CD4-positive, alpha-beta T cell (primary cell): ENCODE results near the gene PLA2G4B. TPM values are rescaled to one million over a fixed set of nuclear protein-coding genes. Genes with fewer than 3 reads are reported as not detected.

Experiments used
- ATAC-seq: fragments of 200-7000 bp; cut with Tn5 transposase; one replicate; pipeline ENCODE4 v1.10.0; 2022; ENCODE audit warnings: mild to moderate bottlenecking; ENCODE audit not compliant: poor library complexity
- CTCF ChIA-PET: fragments of 350-600 bp; sonication (Branson Sonifier 250); formaldehyde crosslinking; loops from one replicate; lab custom pipeline; 2021; ENCODE audit warnings: antibody characterized with exemption, inconsistent platforms; lab: Charles Lee
- POLR2A ChIA-PET: fragments of 350-600 bp; sonication (Branson Sonifier 250); formaldehyde crosslinking; loops from one replicate; lab custom pipeline; 2021; ENCODE audit warnings: antibody characterized with exemption, inconsistent platforms; lab: Charles Lee
- DNase-seq, 14 experiments: peaks; one replicate each; pipeline ENCODE4 v3.0.0-alpha.2; 2013 to 2020; ENCODE audit warnings: mixed read lengths in 2 of 14
- H3K27ac ChIP-seq, 2 donors: one replicate each; pipeline versions ENCODE4 v1.5.1 to v1.7.0; 2013; ENCODE audit warnings: low read length in 2 of 2, low read depth in 1 of 2, mild to moderate bottlenecking in 1 of 2
- H3K27me3 ChIP-seq, 2 experiments: 1 replicate in 1 of 2; 2 replicates in 1 of 2; pipeline versions ENCODE4 v1.6.1 to v1.7.0; 2013; ENCODE audit warnings: low read length in 2 of 2, control low read depth in 1 of 2, mild to moderate bottlenecking in 1 of 2, moderate library complexity in 1 of 2; ENCODE audit not compliant: insufficient read depth in 2 of 2, control insufficient read depth in 1 of 2
- H3K36me3 ChIP-seq: one replicate; pipeline ENCODE4 v1.6.1; 2013; ENCODE audit warnings: low read length, control low read depth; ENCODE audit not compliant: insufficient read depth
- H3K4me1 ChIP-seq: one replicate; pipeline ENCODE4 v1.6.1; 2013; ENCODE audit warnings: low read length, control low read depth; ENCODE audit not compliant: insufficient read depth
- H3K4me3 ChIP-seq: one replicate; pipeline ENCODE4 v1.5.1; 2013; ENCODE audit warnings: mild to moderate bottlenecking, low read length, moderate library complexity
- H3K9me3 ChIP-seq, 2 experiments: 1 replicate in 1 of 2; 2 replicates in 1 of 2; pipeline versions ENCODE4 v1.6.1 to v1.7.0; 2013; ENCODE audit warnings: low read length in 2 of 2, mild to moderate bottlenecking in 2 of 2, control low read depth in 1 of 2, moderate library complexity in 1 of 2; ENCODE audit not compliant: control insufficient read depth in 1 of 2, insufficient read depth in 1 of 2
- H3K27ac Mint-ChIP-seq: one replicate; pipeline ENCODE4 v1.8.0; 2020; ENCODE audit warnings: mixed read lengths
- H3K27me3 Mint-ChIP-seq: one replicate; pipeline ENCODE4 v1.8.0; 2021; ENCODE audit warnings: mixed read lengths
- H3K36me3 Mint-ChIP-seq: one replicate; pipeline ENCODE4 v1.8.0; 2021; ENCODE audit warnings: low read depth, mixed read lengths
- H3K4me1 Mint-ChIP-seq: one replicate; pipeline ENCODE4 v1.8.0; 2021; ENCODE audit warnings: low read depth, mixed read lengths
- H3K4me3 Mint-ChIP-seq: one replicate; pipeline ENCODE4 v1.8.0; 2020; ENCODE audit warnings: mild to moderate bottlenecking, mixed read lengths
- H3K9me3 Mint-ChIP-seq: one replicate; pipeline ENCODE4 v1.8.0; 2020; ENCODE audit warnings: mixed read lengths
- intact Hi-C, 2 experiments: fragments of 100-400 bp; cut with DNase I in 1 of 2; cut with micrococcal nuclease in 1 of 2; formaldehyde crosslinking; loops; one replicate each; pipeline versions ENCODE4 v1.15.1 to v1.9.0; 2023 to 2025; cut with DNase I, micrococcal nuclease
- total RNA-seq, 174 experiments: library from RNA in 2 of 174; stranded (reverse) in 2 of 174; gene quantifications; one replicate each; pipeline ENCODE4 v1.2.3 and lab custom pipeline; 2021 to 2026
- TF ChIP-seq, protein P1 (sequence below): fragments of 200-600 bp; IDR thresholded peaks from one replicate; pipeline ENCODE4 v1.8.0; 2022; ENCODE audit warnings: antibody characterized with exemption, mild to moderate bottlenecking

The PLA2G4B gene
- total RNA-seq, 2 experiments from 2014 or later: 33.7 to 34.6 TPM

DNA sequence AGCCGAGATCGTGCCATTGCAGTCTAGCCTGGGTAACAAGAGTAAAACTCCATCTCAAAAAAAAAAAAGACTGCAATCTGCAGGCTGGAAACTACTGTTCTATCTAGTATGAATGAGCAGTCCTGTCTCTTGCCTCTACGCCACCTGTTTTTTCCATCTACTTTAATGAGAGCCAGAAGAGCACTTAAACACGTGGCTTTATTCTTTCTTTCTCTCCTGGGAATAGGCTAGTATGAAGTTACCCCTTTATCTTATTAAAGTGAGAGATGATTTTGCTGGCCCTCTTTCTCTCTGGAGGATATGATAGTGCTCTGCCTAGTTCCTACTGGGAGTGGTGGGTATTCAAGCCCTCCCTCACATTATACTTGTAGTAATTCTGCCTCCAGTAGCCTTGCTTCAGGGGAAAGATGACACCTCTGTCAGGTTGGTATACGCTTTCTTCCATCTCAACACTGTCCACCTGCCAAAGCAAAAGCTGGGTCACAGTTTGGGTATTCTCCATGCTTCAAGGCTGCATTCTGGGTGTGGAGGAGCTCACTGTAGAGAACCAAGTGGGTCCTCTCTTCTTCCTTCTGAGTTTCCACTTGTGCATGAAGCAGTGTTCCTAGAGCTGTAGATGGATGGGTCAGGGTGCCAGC, 46.5 kb upstream of the PLA2G4B start:
- H3K4me3 Mint-ChIP-seq: no peak overlapping the region
- intact Hi-C loops: no loop called here
- H3K27me3 ChIP-seq: no peaks in the 10 kb centered on the region
- POLR2A ChIA-PET: no interaction called here
- H3K36me3 ChIP-seq: no peaks in the 10 kb centered on the region
- no peak overlapping the region for H3K27ac Mint-ChIP-seq
- DNase-seq: no peak
- H3K9me3 ChIP-seq: no peaks in the 10 kb centered on the region
- H3K4me1 Mint-ChIP-seq: peaks cover 68% of the 10 kb centered on the region
- H3K9me3 Mint-ChIP-seq: no peaks in the 10 kb centered on the region
- no peak for ATAC-seq
- peaks cover 17% of the 10 kb centered on the region for H3K4me1 ChIP-seq
- no peak overlapping the region for H3K4me3 ChIP-seq
- TF ChIP-seq, protein P1, sequence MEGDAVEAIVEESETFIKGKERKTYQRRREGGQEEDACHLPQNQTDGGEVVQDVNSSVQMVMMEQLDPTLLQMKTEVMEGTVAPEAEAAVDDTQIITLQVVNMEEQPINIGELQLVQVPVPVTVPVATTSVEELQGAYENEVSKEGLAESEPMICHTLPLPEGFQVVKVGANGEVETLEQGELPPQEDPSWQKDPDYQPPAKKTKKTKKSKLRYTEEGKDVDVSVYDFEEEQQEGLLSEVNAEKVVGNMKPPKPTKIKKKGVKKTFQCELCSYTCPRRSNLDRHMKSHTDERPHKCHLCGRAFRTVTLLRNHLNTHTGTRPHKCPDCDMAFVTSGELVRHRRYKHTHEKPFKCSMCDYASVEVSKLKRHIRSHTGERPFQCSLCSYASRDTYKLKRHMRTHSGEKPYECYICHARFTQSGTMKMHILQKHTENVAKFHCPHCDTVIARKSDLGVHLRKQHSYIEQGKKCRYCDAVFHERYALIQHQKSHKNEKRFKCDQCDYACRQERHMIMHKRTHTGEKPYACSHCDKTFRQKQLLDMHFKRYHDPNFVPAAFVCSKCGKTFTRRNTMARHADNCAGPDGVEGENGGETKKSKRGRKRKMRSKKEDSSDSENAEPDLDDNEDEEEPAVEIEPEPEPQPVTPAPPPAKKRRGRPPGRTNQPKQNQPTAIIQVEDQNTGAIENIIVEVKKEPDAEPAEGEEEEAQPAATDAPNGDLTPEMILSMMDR: no peak
- CTCF ChIA-PET: interaction anchor here (0.8 kb wide), 1 partner anchor 17 kb away, joined by 4 read pairs; no protein-coding TSS in a partner anchor
- no peaks in the 10 kb centered on the region for H3K27me3 Mint-ChIP-seq
- no peaks in the 10 kb centered on the region for H3K36me3 Mint-ChIP-seq
- no peak overlapping the region for H3K27ac ChIP-seq

DNA sequence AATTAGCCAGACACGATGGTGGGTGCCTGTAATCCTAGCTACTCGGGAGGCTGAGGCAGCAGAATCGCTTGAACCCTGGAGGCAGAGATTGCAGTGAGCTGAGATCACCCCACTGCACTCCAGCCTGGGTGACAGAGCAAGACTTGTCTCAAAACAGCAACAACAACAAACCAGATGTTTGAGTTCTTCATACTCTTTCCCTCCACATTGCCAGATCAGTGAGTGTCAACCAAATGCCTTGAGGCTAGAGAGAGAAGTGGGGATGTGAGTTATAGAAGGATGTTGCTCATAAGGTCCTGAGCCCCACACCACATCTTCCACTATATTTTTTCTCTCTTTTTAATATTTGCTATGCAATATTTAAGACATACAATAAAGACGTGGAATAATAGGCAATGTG, 44.6 kb upstream of the PLA2G4B start:
- H3K9me3 ChIP-seq: no peaks in the 10 kb centered on the region
- Mint-ChIP-seq H3K27ac (no peak overlapping the region), H3K9me3 (no peaks in the 10 kb centered on the region), H3K36me3 (peaks cover 6% of the 10 kb centered on the region), H3K4me3 (no peak overlapping the region), H3K4me1 (peaks cover 57% of the 10 kb centered on the region), H3K27me3 (no peaks in the 10 kb centered on the region)
- H3K4me3 ChIP-seq: no peak overlapping the region
- H3K27ac ChIP-seq: no peak overlapping the region
- ChIA-PET POLR2A (no interaction called here), CTCF (no interaction called here)
- DNase-seq: no peak
- intact Hi-C loops: loop anchor here in 1 of 2 experiments (2.0 kb wide), 1 partner anchor 13 kb away; no protein-coding TSS in a partner anchor
- peaks cover 17% of the 10 kb centered on the region for H3K4me1 ChIP-seq
- no peak for ATAC-seq
- TF ChIP-seq, protein P1: no peak
- H3K27me3 ChIP-seq: no peaks in the 10 kb centered on the region
- peaks cover 3% of the 10 kb centered on the region for H3K36me3 ChIP-seq

DNA sequence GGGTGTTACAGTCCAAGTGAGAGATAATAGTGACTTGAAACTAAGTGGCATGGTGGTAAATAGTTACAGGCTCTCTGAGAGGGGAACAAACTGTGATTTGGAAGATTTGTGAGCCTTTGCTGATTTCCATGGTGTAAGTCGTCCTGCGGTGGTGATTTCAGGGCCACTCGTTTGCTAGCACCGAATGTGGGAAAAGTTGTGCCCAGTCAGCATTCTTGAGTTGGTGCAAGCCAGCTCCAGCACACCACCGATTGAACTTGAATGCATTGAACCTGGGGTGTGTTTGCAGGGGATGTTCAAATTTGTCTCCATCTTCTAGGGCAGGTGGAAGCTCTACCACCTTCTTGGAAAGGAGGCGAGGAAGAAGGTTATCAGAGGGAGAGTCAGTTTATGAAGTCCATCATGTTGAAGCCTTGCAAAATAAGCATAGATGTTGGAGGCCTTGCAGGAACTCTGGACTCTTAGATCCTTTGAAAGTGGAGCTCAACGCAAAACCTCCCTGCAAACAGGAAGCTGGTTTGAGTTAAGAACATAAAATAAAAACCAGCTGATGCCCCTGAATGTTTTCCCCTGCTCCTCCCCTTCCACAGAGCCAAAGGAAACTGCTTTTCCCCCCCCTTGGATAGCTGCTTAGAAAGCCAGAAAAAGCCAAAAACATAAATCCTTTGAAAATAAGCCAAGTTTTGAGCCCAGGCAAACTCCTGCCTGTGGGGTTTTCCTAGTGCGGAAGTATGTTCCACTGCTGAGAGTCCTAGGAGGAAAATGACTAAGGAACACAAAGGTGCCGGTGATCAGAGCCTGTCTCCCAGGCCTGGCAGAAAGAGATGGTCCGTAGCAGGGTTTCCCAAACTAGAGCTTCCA, 42.4 kb upstream of the PLA2G4B start:
- intact Hi-C loops: loop anchor here in 1 of 2 experiments (2.0 kb wide), 1 partner anchor 15 kb away; no protein-coding TSS in a partner anchor
- peaks cover 36% of the 10 kb centered on the region for H3K4me1 Mint-ChIP-seq
- H3K36me3 Mint-ChIP-seq: peaks cover 26% of the 10 kb centered on the region
- ChIA-PET CTCF (interaction anchor here (1.2 kb wide), 1 partner anchor 24 kb away, joined by 4 read pairs; no protein-coding TSS in a partner anchor), POLR2A (interaction anchor here (2.0 to 2.3 kb wide), 2 partner anchors 22 to 31 kb away, joined by 6 to 9 read pairs; partner anchors contain the start of gene MAPKBP1)
- Histone ChIP-seq H3K27ac (no peak overlapping the region), H3K27me3 (no peaks in the 10 kb centered on the region), H3K36me3 (peaks cover 13% of the 10 kb centered on the region), H3K9me3 (no peaks in the 10 kb centered on the region), H3K4me1 (peaks cover 7% of the 10 kb centered on the region), H3K4me3 (no peak overlapping the region)
- no peak for ATAC-seq
- TF ChIP-seq, protein P1: no peak
- H3K4me3 Mint-ChIP-seq: peak overlapping the region; percentile 30
- H3K27me3 Mint-ChIP-seq: no peaks in the 10 kb centered on the region
- no peak overlapping the region for H3K27ac Mint-ChIP-seq
- H3K9me3 Mint-ChIP-seq: no peaks in the 10 kb centered on the region
- no peak for DNase-seq
